GM18520 (cell line): Measurements from ENCODE around the gene PRTN3.
A peak's percentile ranks its signal among the peaks of the same experiment; 100 is the strongest.
"Not testable (repeated sequence)": the region's sequence is repeated elsewhere in the genome, so short reads cannot be mapped to it uniquely, and the experiment has no call there.

Source experiments
- ATAC-seq: cut with Tn5 transposase; IDR thresholded peaks from one replicate; pipeline ENCODE4 v1.9.1; 2021; ENCODE audit not compliant: unreplicated experiment

Gene PRTN3

DNA sequence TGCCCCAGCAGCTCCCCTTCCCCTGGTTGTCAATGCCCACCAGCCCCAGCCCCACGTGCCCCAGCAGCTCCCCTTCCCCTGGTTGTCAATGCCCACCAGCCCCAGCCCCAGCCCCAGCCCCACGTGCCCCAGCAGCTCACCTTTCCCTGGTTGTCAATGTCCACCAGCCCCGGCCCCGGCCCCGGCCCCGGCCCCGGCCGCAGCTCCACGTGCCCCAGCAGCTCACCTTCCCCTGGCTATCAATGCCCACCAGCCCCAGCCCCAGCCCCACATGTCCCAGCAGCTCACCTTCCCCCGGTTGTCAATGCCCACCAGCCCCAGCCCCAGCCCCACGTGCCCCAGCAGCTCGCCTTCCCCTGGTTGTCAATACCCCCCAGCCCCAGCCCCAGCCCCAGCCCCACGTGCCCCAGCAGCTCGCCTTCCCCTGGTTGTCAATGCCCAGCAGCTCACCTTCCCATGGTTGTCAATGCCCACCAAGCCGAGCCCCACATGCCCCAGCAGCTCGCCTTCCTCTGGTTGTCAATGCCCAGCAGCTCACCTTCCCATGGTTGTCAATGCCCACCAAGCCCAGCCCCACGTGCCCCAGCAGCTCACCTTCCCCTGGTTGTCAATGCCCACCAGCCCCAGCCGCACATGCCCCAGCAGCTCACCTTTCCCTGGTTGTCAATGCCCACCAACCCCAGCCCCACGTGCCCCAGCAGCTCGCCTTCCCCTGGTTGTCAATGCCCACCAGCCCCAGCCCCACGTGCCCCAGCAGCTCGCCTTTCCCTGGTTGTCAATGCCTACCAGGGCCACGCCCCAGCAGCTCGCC is 38.2 kb downstream of the PRTN3 start:
- ATAC-seq = not testable (repeated sequence)

DNA sequence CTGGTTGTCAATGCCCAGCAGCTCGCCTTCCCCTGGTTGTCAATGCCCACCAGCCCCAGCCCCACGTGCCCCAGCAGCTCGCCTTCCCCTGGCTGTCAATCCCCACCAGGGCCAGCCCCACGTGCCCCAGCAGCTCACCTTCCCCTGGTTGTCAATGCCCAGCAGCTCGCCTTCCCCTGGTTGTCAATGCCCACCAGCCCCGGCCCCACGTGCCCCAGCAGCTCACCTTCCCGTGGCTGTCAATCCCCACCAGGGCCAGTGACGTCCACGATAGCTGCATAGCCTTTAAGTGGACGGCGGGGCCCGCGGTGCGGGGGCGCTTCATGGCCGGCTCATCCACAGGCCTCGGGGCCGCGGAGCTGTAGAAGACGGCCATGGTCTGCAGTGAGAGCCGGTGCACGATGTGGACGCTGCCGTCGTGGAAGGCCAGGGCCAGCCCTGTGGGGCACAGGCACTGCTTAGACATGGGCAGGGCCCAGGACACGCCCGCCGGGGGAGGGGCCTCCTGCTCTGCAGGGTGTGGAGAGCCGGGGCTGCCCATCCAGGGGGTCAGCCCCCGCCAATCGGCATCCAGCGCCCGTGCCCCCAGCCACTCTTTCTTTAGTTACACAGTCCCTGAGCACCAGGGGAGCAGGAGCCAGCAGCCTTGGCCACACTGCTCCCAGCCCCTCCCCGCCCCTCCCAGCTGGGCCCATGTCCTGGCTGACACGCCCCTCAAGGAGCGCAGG is 39.1 kb downstream of the PRTN3 start:
- no peak for ATAC-seq

DNA sequence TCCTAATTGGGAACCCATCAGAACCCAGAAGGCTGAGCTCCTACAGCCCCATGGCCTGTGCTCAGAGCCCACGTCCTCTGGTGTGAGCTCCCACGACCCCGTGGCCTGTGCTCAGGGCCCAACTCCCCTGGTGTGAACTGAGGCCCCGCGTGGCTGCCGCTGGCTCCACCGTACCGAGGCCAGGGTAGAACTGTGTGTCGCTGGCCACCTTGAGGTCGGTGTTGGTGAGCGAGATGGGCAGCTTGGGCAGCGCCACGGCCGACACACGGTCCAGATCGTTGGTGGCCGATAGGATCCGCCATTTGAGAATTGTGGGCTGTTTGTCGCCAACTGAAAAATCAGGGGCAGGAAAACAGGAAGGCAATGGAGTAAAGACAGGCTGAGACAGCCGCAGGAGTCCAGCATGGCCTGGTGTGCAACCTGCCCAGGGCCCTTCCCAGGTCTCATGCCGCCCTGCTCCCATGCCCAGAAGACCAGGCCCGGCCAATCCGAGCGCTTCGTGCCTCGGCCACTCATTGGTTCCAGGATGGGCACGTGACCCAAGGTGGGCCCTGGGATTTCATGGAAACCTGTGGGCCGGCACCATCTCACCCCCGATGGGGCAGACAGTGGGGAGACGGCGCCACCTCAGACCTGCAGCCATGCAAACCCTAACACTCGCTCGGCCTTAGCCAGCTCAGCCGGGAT is 40.7 kb downstream of the PRTN3 start:
- no peak for ATAC-seq

DNA sequence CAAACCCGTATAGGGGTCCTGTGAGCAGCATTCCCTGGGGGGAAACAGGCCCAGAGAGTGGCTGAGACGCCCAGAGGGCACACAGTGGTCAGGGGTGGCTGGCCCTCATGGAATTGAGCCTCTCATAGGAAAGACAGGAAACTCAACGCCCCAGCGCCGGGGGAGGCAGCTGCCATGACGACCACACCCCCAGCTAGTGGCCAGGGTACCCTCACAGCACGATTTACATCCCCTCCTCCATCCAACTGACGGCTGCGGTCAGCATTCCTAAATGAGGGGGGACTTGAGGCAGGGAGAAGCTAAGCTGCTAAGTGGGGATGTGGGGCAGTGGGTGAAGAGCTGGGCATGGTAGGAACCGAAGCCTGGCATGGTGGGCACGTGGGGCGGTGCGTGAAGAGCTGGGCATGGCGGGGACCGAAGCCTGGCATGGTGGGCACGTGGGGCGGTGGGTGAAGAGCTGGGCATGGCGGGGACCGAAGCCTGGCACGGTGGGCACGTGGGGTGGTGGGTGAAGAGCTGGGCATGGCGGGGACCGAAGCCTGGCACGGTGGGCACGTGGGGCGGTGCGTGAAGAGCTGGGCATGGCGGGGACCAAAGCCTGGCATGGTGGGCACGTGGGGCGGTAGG is 42.2 kb downstream of the PRTN3 start:
- ATAC-seq = no peak

DNA sequence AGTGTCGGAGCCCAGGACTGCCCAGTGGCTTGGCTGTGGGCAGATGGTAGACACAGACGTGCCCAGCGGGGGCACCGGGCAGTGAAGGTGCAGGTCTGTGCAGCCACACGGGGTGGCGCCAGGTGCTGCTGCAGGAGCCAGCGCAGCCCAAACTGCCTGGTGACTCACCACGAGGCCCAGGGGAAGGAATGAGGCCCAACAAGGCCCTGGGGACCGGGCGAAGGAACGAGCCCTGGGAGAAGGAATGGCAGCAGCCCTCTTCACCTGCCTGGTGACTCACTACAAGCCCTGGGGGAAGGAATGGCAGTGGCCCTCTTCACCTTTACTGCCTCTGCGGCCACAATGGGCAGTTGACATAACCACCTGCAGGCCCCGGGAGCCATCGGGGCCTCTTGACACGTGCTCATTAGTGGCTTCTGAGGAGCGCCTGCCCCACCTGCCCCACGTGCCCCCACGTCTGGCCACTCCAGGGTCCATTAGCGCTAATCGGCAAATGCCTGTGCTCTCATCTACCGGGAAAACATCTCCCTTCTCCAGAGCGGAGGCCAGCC is 42.9 kb downstream of the PRTN3 start:
- ATAC-seq = no peak

DNA sequence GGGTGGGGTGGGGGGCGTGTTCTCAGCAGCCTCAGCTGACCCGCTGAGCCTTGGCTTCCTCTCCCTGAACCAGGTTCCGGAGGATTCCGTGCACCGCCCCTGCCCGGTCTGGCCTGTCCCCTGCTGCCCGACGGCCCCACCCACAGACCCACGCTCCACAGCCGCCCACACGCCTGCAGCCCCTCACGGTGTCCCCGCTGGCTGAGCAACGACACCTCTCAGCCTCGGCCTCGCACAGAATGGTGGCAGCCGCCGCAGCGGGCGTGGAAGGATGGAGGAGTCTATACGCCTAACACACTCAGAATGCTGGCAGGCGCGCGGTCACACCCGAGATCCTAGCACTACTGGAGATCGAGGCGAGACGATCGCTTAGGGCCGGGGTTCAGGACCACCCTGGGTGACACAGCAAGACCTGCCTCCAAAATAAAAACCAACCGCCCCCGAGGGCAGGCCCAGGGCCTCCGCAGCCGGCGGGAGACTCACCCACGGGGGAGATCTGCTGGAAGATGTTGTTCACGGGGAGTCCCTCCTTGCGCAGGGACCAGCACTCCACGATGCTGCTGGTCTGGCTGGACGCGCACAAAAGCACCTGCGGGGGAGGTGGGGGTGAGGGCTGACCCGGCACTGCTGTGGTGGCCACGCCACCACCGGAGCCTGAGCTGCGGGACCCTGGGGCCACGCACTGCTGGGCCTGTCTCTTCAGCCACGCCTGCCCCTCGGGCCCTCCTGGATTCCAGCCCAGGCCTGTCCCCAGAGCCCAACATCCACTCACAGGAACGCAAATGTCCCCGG is 43.8 kb downstream of the PRTN3 start:
- ATAC-seq = no peak

DNA sequence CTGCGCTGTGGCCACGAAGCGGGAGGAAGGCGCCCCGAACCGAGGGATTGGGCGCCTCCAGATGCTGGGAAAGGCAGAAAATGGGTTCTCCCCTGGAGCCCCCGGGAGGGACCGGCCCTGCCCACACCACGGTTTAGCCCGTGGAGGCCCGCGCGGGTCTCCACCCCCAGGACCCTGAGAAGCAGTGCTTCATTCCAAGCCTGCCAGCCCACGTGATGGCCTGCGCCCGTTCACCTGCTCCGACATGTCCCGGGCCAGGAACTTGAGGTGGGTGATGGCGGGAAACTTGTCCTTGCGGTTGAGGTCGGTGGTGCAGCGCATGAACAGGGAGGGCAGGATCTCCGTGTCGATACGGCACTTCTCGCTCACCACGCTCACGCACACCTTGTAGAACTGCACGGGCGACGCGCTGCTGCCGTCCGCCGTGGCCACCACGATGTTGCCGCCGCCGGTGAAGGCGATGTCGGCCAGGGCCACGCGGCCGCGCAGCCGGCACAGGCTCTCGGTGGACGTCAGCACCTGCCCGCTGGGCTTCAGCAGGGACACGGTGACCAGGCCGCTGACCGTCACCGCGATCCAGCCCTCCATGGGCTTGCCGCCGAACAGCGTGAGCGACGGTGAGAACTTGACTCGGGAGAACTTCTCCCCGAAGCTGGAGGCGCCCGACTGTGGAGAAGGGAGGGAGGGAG is 44.9 kb downstream of the PRTN3 start:
- ATAC-seq = no peak

DNA sequence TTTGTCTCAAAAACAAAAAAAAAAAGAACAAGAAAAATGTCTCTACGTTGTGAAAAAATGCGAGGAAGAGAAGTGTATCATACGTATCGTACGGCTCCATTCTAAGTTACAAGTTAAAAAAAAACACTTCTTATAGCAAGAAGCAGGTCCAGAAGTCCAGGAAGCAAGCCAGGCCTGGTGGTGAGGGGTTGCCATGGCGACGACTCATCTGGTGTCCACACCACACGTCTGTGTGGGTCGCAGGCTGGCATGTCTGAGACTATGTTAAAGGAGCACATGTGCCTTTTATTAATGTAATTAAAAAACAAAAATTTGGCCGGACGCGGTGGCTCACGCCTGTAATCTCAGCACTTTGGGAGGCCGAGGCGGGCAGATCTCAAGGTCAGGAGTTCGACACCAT is 46.3 kb downstream of the PRTN3 start:
- ATAC-seq = no peak

DNA sequence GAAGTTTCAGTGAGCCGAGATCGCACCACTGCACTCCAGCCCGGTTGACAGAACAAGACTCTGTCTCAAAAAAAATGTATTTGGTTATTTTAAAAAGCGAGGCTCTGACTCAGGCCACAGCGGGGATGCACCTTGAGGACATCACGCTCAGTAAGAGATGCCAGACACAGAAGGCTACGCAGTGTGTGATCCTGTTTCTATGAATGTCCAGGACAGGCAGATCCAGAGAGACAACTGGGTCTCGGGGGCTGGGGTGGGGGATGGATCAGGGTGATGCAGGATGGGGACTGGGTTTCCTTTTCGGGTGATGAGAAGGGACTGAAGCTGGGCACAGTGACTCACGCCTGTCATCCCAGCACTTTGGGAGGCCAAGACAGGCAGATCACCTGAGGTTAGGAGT is 46.8 kb downstream of the PRTN3 start:
- no peak for ATAC-seq

DNA sequence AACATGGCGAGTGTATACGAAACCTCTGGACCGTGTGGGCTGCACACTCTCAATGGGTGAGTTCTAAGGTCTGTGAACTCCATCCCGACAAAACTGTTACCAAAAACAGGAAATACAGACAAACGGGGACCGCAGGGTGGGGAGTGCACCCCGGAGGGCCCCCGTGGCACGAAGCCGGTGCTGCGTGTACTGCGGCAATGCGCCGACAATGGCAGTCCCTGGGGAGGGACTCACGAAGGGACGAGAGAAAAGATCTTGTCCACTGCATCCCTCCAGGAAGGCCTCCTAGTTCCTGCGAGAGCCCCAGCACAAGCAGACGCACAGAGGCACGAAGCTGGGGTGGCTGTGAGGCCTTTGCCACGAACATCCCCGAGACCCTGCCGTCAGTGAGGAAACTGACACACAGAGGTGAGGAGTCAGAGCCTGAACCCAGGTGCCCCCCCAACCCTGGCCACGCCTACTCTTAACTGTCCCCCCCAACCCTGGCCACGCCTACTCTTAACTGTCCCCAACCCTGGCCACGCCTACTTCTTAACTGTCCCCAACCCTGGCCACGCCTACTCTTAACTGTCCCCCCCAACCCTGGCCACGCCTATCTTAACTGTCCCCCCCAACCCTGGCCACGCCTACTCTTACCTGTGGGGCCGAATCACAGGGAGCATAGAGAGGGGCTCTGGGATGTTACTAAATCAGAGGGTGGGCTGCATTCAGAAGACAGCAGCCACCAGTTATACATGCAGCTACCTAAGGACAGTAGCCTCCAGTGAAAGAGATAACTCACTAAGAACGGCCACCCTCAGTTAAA is 48.0 kb downstream of the PRTN3 start:
- ATAC-seq = no peak

DNA sequence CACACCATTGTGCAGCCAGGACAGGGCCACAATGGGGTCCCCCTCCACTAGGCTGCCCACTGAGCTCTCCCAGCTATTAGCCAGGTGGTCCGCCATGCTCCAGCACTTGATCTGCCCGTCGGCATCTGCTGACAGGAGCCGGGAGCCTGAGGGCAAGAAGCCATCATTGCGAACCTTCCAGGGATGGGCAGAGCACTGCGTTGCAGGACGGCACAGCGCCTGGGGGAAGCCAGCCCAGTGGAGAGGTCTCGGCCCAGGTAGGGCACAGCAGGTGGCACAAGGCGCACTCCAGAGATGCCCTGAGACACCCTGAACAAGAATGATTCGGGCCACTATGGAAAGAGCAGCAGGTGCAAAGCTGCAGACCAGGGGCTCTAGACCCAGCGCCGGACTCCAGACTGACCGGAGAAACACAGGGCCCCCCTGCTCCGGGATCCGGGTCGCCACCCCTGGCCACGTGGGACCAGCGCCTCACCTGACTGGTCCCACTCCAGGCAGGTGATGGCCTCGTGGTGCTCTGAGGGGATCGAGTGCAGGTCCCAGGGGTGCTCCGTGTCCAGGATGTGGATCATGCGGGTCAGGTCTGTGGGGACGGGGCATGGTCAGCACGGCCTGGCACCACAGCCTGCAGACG is 49.0 kb downstream of the PRTN3 start:
- no peak for ATAC-seq

DNA sequence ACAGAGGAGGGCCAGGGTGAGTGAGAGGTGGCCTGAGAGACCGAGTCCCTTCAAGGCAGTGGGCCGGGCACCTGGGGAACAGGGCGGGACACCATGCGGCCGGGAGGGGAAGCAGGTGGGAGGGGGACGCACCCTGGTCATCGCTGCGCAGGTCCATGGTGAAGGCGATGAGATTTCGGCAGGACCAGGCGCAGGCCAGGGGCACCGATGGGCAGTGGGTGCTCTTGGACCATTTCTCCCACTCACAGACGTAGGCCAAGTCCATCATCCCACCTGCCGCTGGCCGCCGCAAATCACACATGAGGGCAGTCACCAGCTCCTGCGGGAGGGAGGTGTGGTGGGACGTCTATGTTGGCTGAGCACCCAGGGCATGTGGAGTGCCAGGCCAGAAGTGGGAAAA is 50.0 kb downstream of the PRTN3 start:
- ATAC-seq = no peak

DNA sequence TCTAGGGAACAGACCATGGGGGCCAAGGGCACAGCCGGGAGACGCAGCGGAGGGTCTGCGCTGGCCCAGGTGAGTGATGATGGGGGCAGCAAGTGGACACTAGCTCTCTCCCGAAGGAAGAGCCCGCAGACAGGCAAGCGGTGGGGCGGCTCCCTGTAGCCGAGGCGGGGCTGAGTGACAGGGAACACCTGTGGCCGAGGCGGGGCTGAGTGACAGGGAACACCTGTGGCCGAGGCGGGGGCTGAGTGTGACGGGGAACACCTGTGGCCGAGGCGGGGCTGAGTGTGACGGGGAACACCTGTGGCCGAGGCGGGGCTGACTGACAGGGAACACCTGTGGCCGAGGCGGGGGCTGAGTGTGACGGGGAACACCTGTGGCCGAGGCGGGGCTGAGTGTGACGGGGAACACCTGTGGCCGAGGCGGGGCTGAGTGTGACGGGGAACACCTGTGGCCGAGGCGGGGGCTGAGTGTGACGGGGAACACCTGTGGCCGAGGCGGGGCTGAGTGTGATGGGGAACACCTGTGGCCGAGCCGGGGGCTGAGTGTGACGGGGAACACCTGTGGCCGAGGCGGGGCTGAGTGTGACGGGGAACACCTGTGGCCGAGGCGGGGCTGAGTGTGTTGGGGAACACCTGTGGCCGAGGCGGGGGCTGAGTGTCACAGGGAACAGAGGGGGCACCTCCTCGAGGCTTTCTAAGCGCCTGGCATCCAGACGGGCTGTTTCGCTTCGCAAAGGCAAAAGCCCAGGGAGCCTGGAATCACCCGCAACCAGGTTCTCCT is 50.8 kb downstream of the PRTN3 start:
- not testable (repeated sequence) for ATAC-seq

DNA sequence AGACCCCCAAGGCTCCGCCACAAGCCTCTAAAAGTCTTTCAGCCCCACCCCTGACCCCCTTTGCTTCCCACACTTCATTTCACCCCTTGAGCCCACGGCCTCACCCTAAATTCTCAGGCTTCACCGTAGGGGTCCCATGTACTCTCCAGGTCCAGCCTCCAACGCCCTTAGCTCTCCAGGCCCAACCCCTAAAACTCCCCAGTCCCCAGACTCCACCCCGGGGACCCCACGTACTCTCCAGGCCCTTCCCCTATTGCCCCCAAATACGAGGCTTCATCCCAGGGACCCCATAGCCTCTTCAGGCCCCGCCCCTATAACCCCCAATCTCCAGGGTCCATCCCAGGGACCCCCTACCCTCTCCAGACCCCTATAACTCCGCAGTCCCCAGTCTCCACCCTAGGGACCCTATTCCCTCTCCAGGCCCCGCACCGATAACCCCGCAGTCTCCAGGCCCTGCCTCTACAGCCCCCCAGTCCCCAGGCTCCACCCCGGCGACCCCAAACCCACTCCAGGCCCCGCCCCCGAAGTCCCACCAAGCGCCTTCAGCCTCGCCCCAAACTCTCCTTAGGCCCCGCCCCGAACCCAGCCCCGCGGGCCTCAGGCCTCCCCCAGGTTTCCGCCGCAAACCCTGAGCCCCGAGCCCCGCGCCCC is 51.6 kb downstream of the PRTN3 start:
- ATAC-seq = no peak

DNA sequence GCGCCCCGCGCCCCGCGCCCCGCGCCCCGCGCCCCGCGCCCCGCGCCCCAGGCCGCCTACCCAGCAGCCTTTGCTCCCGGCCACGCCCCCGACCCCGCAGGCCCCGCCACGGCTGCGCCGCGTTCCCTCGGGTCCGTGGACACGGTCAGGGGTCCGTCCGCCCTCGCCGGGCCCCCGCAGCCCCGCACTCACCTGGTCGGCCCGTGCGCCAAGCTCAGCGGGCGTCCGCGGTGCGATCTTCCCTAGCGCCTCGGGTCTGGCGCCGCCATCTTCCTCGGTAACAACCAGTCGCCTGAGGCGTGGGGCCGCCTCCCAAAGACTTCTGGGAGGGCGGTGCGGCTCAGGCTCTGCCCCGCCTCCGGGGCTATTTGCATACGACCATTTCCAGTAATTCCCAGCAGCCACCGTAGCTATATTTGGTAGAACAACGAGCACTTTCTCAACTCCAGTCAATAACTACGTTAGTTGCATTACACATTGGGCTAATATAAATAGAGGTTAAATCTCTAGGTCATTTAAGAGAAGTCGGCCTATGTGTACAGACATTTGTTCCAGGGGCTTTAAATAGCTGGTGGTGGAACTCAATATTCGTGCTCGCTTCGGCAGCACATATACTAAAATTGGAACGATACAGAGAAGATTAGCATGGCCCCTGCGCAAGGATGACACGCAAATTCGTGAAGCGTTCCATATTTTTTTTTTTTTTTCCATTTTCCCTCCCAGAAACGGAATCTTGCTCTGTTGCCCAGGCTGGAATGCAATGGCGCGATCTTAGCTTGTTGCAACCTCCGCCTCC is 52.3 kb downstream of the PRTN3 start, which contains the start of the genes MED16 and RNU6-9:
Gene MED16, minus strand, starts transcription at position 294 of the 796 bp plus-strand sequence. CDS start 2,056 bp downstream, outside the sequence.
Gene RNU6-9, plus strand, starts transcription at position 591 of the 796 bp plus-strand sequence.
- ATAC-seq = peak; percentile 77

DNA sequence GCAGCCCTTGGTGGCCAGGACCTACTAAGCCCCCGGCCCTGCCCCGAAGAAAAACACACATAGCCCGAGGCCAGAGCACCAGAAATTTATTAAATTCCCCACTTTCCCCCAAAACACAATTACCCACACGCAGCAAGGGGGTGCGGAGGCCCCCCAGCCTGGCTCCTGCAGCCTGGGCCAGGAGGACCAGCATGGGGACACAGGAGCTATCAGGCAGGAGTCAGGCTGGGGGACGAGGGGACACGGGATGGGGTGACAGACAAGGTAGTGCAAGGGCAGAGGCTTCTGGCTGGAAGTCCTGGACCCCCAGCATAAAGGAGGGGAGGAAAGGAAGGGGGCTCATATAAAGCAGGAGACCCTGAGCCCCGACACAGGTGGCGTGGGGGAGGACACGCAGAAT is 55.6 kb downstream of the PRTN3 start:
- ATAC-seq = no peak
